Heart right ventricle (tissue), 16 donors: ENCODE measurements around the gene POU6F2. TPM values are rescaled to one million over a fixed set of nuclear protein-coding genes. Genes with fewer than 3 reads are reported as not detected.

Source experiments
- ATAC-seq, 8 donors: fragments of 200-7000 bp; cut with Tn5 transposase; one replicate each; pipeline ENCODE4 v1.9.1; 2020; ENCODE audit warnings: mild to moderate bottlenecking in 8 of 8, moderate library complexity in 8 of 8, moderate number of reproducible peaks in 1 of 8
- DNase-seq, 2 donors: peaks; one replicate each; pipeline ENCODE4 v3.0.0-alpha.2; 2020
- H3K27ac ChIP-seq, 10 donors: fragments of 200-600 bp; sonication (generic) in 2 of 10; one replicate each; pipeline versions ENCODE4 v1.5.0 to v1.8.0; 2020 to 2022; ENCODE audit warnings: mild to moderate bottlenecking in 3 of 10
- H3K27me3 ChIP-seq, 7 donors: fragments of 200-600 bp; one replicate each; pipeline ENCODE4 v1.8.0; 2021 to 2022; ENCODE audit warnings: mild to moderate bottlenecking in 2 of 7
- H3K36me3 ChIP-seq, 9 donors: fragments of 200-600 bp; sonication (generic) in 1 of 9; one replicate each; pipeline versions ENCODE4 v1.5.0 to v1.8.0; 2020 to 2022; ENCODE audit warnings: mild to moderate bottlenecking in 2 of 9
- H3K4me1 ChIP-seq, 9 donors: fragments of 200-600 bp; sonication (generic) in 1 of 9; one replicate each; pipeline versions ENCODE4 v1.5.0 to v1.8.0; 2020 to 2022; ENCODE audit warnings: mild to moderate bottlenecking in 4 of 9
- H3K4me3 ChIP-seq, 10 donors: fragments of 200-600 bp; sonication (generic) in 2 of 10; one replicate each; pipeline versions ENCODE4 v1.5.0 to v1.8.0; 2020 to 2022; ENCODE audit warnings: mild to moderate bottlenecking in 7 of 10, moderate library complexity in 2 of 10
- H3K9me3 ChIP-seq, 11 donors: fragments of 200-600 bp in 10 of 11; sonication (generic) in 2 of 11; one replicate each; pipeline versions ENCODE4 v1.5.0 to v1.8.0; 2013 to 2022; ENCODE audit warnings: mild to moderate bottlenecking in 2 of 11, control low read depth in 1 of 11, moderate library complexity in 1 of 11
- CTCF ChIP-seq, 9 donors: fragments of 200-600 bp; sonication (generic) in 2 of 9; IDR thresholded peaks; one replicate each; pipeline versions ENCODE4 v1.5.0 to v1.8.0; 2021 to 2022; ENCODE audit warnings: antibody characterized with exemption in 9 of 9, mild to moderate bottlenecking in 5 of 9, moderate library complexity in 1 of 9
- WGBS, 2 donors: extraction: QIAGEN DNeasy Blood & Tissue Kit; methylation state at CpG; one replicate each; pipeline ENCODE4 v1.1.7; 2013; ENCODE audit warnings: inconsistent platforms in 1 of 2; 5-methylcytosine and 5-hydroxymethylcytosine counted together
- intact Hi-C, 10 donors: fragments of 100-400 bp; cut with DNase I; formaldehyde crosslinking; loops; one replicate each; pipeline versions ENCODE4 v1.11.1 to v1.14.2; 2022
- polyA plus RNA-seq, 2 donors: library from polyadenylated mRNA; stranded (reverse); fragments of 200-250 nt; gene quantifications; one replicate each; pipeline ENCODE4 v1.2.3, GENCODE V29; 2013
- total RNA-seq, 10 donors: library from RNA; stranded (reverse); fragmentation: NEBNext Ultra II Directional in 3 of 10; extraction: Animal tissue kit (Norgen Biotek cat#: 25700) in 3 of 10; gene quantifications; one replicate each; pipeline versions ENCODE4 v1.2.1 to v1.2.4, GENCODE V29; 2021 to 2023
- donor health status: Arrhythmogenic right ventricular cardiomyopathy.
- donor health status: ischemic (EF 13 %, LVEDD 7.1; RV severe dilation, severe dysfunction).
- donor health status: healthy with polysubstance abuse.
- donor health status: DM: no; HTN: yes; CAD: no.
- donor health status: DM: no; HTN: no; CAD: no.
- donor health status: ischemic (EF 25% LVEDD 6.9; RV normal size, moderate dysfunction).
- donor health status: ischemic (EF 25% LVEDD 5.7; RV mildly dilated, moderate dysfunction).
- donor health status: healthy.
- donor health status: DM: yes; HTN: yes; CAD: no.
- donor health status: Ischemic cardiomyopathy.
- donor health status: ischemic (EF 35%, LVEDD 5.7; RV mildly dilated, moderate dysfunction).
- donor health status: nonischemic (EF 11% LVEDD 7.7; RV severe dilation, severe dysfunction).
- donor health status: DM: yes; HTN: yes; CAD: no.
- donor health status: PGD.
- donor health status: ischemic (EF 29% LVEDD 5.4; RV normal size, mild dysfunction).
- donor health status: nonischemic (EF 23%, LVEDD 6.1; RV moderate dilation, normal function).

POU6F2 gene
- total and polyA plus RNA-seq, 12 donors: under 0.01 to 0.83 (median 0.34) TPM

GRCh38 chr7:39301543-39301942 lies 323.8 kb downstream of the POU6F2 start:
- no peak overlapping the region for H3K27ac ChIP-seq
- DNase-seq: no peak
- H3K9me3 ChIP-seq: peaks cover 0 to 6% (median 0%) of the 10 kb centered on the region in 11 donors
- H3K36me3 ChIP-seq: no peaks in the 10 kb centered on the region
- H3K4me3 ChIP-seq: no peak overlapping the region
- no peak for ATAC-seq
- intact Hi-C loops: no loop called here
- peaks cover 0 to 15% (median 0%) of the 10 kb centered on the region in 7 donors for H3K27me3 ChIP-seq
- no peak for TF ChIP-seq CTCF (IDR thresholded peaks at IDR 0.05)
- no peaks in the 10 kb centered on the region for H3K4me1 ChIP-seq

GRCh38 chr7:39304178-39304577 lies 326.5 kb downstream of the POU6F2 start:
- no peak overlapping the region for H3K27ac ChIP-seq
- H3K4me3 ChIP-seq: no peak overlapping the region
- H3K4me1 ChIP-seq: no peaks in the 10 kb centered on the region
- H3K9me3 ChIP-seq: no peaks in the 10 kb centered on the region
- no peaks in the 10 kb centered on the region for H3K36me3 ChIP-seq
- H3K27me3 ChIP-seq: peaks cover 0 to 19% (median 0%) of the 10 kb centered on the region in 7 donors
- DNase-seq (no peak), ATAC-seq (no peak)
- WGBS, 2 donors: 71 to 77% methylated on average over 6 of the region's 6 CpGs
- TF ChIP-seq CTCF (IDR thresholded peaks at IDR 0.05): no peak
- intact Hi-C loops: no loop called here

- Histone ChIP-seq H3K36me3 (no peaks in the 10 kb centered on the region), H3K4me1 (no peaks in the 10 kb centered on the region), H3K27me3 (peaks cover 0 to 25% (median 0%) of the 10 kb centered on the region in 7 donors), H3K4me3 (no peak overlapping the region), H3K9me3 (no peaks in the 10 kb centered on the region), H3K27ac (no peak overlapping the region)
- no peak for DNase-seq
- intact Hi-C loops: no loop called here
- no peak for TF ChIP-seq CTCF (IDR thresholded peaks at IDR 0.05)
- ATAC-seq: no peak
- 87 to 91% methylated on average over 3 of the region's 3 CpGs for WGBS, 2 donors
Observed at GRCh38 chr7:39304668-39305405, 327.1 kb downstream of the POU6F2 start.

- Histone ChIP-seq H3K4me3 (no peak overlapping the region), H3K9me3 (no peaks in the 10 kb centered on the region), H3K27me3 (peaks cover 0 to 31% (median 0%) of the 10 kb centered on the region in 7 donors), H3K36me3 (no peaks in the 10 kb centered on the region), H3K27ac (no peak overlapping the region), H3K4me1 (no peaks in the 10 kb centered on the region)
- DNase-seq: no peak
- ATAC-seq: no peak
- TF ChIP-seq CTCF (IDR thresholded peaks at IDR 0.05): no peak
- intact Hi-C loops: no loop called here
- WGBS, 2 donors: 81 to 85% methylated on average over 5 of the region's 5 CpGs
Observed at GRCh38 chr7:39306016-39306570, 328.4 kb downstream of the POU6F2 start.
